Esophagus (tissue), 2 donors: ENCODE measurements around the gene ACBD3. TPM values are rescaled to one million over a fixed set of nuclear protein-coding genes. Genes with fewer than 3 reads are reported as not detected.

ENCODE experiments used
- H3K27ac ChIP-seq, 2 donors: one replicate each; pipeline ENCODE4 v1.5.1; 2013; ENCODE audit warnings: low read depth in 2 of 2, mild to moderate bottlenecking in 2 of 2, inconsistent platforms in 1 of 2, low read length in 1 of 2, moderate library complexity in 1 of 2
- H3K27me3 ChIP-seq, 2 donors: one replicate each; pipeline ENCODE4 v1.6.1; 2013; ENCODE audit warnings: low read length in 2 of 2, control low read depth in 1 of 2, mild to moderate bottlenecking in 1 of 2; ENCODE audit not compliant: insufficient read depth in 2 of 2, control insufficient read depth in 1 of 2
- H3K36me3 ChIP-seq, 2 donors: one replicate each; pipeline ENCODE4 v1.6.1; 2013; ENCODE audit warnings: low read length in 1 of 2; ENCODE audit not compliant: control insufficient read depth in 2 of 2, insufficient read depth in 2 of 2
- H3K4me1 ChIP-seq, 2 donors: one replicate each; pipeline ENCODE4 v1.6.1; 2013; ENCODE audit warnings: low read length in 1 of 2; ENCODE audit not compliant: control insufficient read depth in 2 of 2, insufficient read depth in 2 of 2
- H3K4me3 ChIP-seq, 2 donors: one replicate each; pipeline ENCODE4 v1.5.1; 2013; ENCODE audit warnings: low read length in 2 of 2, mild to moderate bottlenecking in 2 of 2, low read depth in 1 of 2, moderate library complexity in 1 of 2
- H3K9me3 ChIP-seq, 2 donors: one replicate each; pipeline ENCODE4 v1.6.1; 2013; ENCODE audit warnings: mild to moderate bottlenecking in 2 of 2, low read depth in 1 of 2, low read length in 1 of 2, moderate library complexity in 1 of 2; ENCODE audit not compliant: control insufficient read depth in 2 of 2, insufficient read depth in 1 of 2
- WGBS, 2 donors: extraction: QIAGEN DNeasy Blood & Tissue Kit; methylation state at CpG; one replicate each; pipeline ENCODE4 v1.1.7; 2013; 5-methylcytosine and 5-hydroxymethylcytosine counted together
- polyA plus RNA-seq, 2 donors: library from polyadenylated mRNA; stranded (reverse); fragments of 200-250 nt; gene quantifications; one replicate each; pipeline ENCODE4 v1.2.3, GENCODE V29; 2013
- donor health status: healthy with polysubstance abuse.
- donor health status: Bipolar disorder and iron deficiency.

Gene ACBD3
- 10 to 100 TPM in 1 of 2 donors, 1 to 10 TPM in 1; 9.5 to 20.9 TPM for polyA plus RNA-seq

DNA sequence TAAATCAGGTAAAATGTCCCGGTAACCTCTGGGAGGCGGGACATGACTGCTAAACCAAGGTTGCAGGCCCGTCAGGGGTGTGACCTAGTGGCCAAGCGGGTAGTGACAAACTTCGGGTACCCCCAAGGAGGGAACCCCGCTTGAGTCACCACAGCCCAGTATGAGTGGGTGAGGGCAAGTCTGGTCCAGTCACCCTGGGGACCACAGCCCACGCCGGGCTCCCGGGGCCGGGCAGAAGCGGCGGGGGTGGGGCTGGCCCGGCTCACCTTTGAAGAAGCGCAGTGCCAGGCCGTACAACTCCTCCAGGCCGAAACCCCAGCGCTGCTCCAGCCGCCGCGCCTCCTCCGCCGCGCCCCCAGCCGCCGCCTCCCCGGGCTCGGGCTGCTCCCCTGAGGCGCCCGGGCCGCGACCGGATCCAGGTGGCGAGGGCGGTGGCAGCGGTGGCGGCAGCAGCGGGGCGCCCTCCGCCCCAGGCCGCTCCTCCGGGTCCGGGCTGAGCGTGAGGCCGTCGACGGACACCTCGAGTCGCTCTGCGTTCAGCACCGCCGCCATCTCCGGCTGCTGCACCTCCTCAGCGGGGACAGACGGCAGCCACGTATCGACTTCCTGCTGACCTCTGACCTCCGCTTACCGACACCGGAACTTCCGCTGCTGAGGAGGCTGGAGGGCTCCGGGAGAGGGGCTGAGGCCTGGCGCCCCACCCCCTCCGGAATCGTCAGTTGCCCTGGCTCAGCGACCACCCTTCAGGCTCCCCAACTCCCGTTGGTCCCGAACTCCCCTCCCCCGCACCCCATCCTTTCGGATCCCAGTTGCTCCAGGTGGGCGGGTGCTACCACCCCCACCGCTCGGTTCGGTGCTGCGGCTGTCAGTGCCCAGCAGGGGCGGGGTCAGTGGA lies at the start of gene ACBD3:
Gene ACBD3 (minus strand): TSS at position 618 of the 895 bp plus-strand sequence. CDS start 66 bp downstream, at position 552.
- H3K9me3 ChIP-seq = no peaks in the 10 kb centered on the region
- H3K4me3 ChIP-seq = peak within 1 kb of the TSS; percentile 76 to 87
- no peaks in the 10 kb centered on the region for H3K27me3 ChIP-seq
- WGBS, 2 donors = 0 to 1% methylated on average over 63 to 75 of the region's 75 CpGs
- H3K4me1 ChIP-seq = no peaks in the 10 kb centered on the region
- H3K27ac ChIP-seq = peak within 1 kb of the TSS; percentile 94 to 95
- H3K36me3 ChIP-seq = no peaks in the 10 kb centered on the region

DNA sequence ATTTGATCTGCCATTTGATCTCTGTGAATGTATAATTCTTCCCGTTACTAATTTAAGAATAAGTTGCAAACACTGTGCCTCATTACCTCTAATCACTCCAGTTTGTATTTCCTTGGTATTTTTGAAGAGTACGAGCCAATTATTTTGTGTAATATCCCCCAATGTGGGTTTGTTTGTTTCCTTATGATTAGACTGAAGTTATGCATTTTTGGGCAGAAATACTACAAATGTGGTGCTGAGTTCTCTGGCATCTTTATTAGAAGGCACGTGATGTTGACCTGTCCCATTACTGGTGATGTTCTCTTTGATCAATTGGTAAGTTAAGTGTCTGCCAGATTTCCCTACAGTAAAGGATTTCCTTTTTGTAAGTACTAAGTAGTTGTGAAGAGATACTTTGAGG lies 47.3 kb upstream of the ACBD3 start:
- no peak overlapping the region for H3K4me3 ChIP-seq
- no peaks in the 10 kb centered on the region for H3K4me1 ChIP-seq
- peaks cover 0 to 3% of the 10 kb centered on the region in 2 donors for H3K36me3 ChIP-seq
- no peak overlapping the region for H3K27ac ChIP-seq
- no peaks in the 10 kb centered on the region for H3K9me3 ChIP-seq
- H3K27me3 ChIP-seq = no peaks in the 10 kb centered on the region
- 89 to 98% methylated on average over 3 of the region's 3 CpGs for WGBS, 2 donors

DNA sequence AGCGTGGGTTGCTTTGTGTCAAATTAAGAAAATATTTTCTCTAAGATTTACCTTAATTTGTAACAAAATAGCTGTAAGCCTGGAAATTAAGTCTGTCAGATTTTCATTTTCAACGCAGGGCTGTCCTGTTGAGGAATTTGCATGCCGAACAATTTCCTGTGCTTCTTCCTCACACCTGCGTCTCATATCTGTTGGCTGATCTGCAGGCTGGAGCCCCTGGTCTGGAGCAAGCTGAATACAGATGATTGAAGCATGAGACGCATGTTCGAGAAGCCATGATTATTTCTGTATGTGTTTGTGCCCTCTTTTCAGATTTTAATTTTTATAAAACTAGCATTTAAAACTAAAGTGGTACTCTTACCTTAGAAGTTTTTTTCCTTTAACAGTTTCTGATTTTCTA lies 46.8 kb upstream of the ACBD3 start:
- Histone ChIP-seq H3K27ac (no peak overlapping the region), H3K36me3 (peaks cover 0 to 3% of the 10 kb centered on the region in 2 donors), H3K27me3 (no peaks in the 10 kb centered on the region), H3K9me3 (no peaks in the 10 kb centered on the region), H3K4me1 (no peaks in the 10 kb centered on the region), H3K4me3 (no peak overlapping the region)
- WGBS, 2 donors = 89 to 90% methylated on average over 6 of the region's 6 CpGs

DNA sequence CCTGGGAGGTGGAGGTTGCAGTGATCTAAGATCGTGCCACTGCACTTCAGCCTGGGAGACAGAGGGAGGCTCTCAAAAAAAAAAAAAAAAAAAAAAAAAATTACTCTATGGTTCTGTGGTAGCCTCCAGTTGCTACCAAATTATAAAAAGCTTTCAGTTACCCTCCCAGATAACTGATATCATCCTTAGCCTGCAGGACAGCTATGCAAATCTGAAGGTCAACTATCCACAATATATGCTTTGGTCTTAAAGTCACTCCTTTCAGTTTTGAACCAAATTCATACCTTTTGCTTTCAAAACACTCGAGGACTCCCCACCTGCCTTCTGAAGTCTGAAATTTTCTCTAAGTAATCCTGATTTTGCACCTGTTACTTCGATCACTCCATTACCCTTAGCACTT lies 40.1 kb upstream of the ACBD3 start:
- WGBS, 2 donors = 93 to 94% methylated on average over 3 of the region's 3 CpGs
- no peak overlapping the region for H3K27ac ChIP-seq
- peaks cover 3 to 8% of the 10 kb centered on the region in 2 donors for H3K4me1 ChIP-seq
- peaks cover 0 to 3% of the 10 kb centered on the region in 2 donors for H3K27me3 ChIP-seq
- H3K9me3 ChIP-seq = no peaks in the 10 kb centered on the region
- no peak overlapping the region for H3K4me3 ChIP-seq
- H3K36me3 ChIP-seq = peaks cover 0 to 3% of the 10 kb centered on the region in 2 donors

DNA sequence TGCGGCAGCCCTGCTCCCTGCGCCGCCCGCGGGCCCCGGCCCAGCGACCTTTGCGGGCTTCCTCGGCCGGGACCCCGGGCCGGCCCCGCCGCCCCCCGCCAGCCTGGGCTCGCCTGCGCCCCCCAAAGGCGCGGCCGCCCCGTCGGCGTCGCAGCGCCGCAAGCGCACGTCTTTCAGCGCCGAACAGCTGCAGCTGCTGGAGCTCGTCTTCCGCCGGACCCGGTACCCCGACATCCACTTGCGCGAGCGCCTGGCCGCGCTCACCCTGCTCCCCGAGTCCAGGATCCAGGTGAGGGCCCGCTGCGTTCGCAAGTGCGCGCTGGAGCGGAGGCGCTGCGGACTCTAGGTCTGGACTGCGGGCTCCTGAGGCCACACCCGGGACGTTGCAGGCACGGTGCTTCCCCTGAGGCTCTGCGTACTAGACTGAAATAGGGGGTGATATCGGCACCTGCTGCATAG lies 37.3 kb upstream of the ACBD3 start:
- Histone ChIP-seq H3K36me3 (no peaks in the 10 kb centered on the region), H3K27me3 (peaks cover 0 to 3% of the 10 kb centered on the region in 2 donors), H3K4me1 (peaks cover 3 to 8% of the 10 kb centered on the region in 2 donors), H3K9me3 (no peaks in the 10 kb centered on the region), H3K27ac (no peak overlapping the region), H3K4me3 (peak overlapping the region; percentile 45 to 52)
- WGBS, 2 donors = 1 to 2% methylated on average over 48 to 55 of the region's 55 CpGs

DNA sequence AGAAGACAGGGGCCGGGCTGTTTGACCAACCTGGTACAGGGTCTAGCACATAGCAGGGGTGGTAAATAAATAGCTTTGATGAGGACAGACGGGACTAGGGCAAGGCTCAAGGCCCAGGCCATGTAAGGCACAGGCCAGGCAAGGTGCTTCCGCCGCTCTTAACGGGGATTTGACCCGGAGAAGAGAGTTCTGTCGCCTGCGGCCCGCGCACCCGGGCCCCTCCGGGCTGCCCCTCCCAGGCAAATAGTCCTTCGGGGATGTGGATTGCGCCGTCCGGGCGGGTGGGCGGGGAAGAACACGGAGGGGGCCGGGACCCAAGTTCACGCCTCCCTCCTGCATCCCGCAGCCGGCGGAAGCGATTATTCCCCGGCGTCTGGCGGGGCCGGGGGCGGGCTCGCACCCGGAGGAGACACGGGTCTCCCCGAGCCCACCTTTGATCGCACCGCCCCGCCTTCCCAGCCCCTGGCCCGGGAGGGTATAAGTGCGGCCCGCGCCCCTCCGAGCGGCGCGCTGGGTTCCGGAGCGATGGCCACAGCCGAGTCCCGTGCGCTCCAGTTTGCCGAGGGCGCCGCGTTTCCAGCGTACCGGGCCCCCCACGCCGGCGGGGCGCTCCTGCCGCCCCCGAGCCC lies 36.7 kb upstream of the ACBD3 start, which contains the start of gene MIXL1:
Gene MIXL1 (plus strand): TSS at position 508 of the 629 bp plus-strand sequence. CDS start 18 bp downstream, at position 526.
- peaks cover 0 to 3% of the 10 kb centered on the region in 2 donors for H3K27me3 ChIP-seq
- WGBS, 2 donors = 6 to 13% methylated on average over 32 to 62 of the region's 62 CpGs
- peaks cover 3 to 8% of the 10 kb centered on the region in 2 donors for H3K4me1 ChIP-seq
- no peaks in the 10 kb centered on the region for H3K9me3 ChIP-seq
- no peak within 1 kb of the TSS for H3K27ac ChIP-seq
- H3K4me3 ChIP-seq = peak within 1 kb of the TSS; percentile 45 to 52
- H3K36me3 ChIP-seq = no peaks in the 10 kb centered on the region

DNA sequence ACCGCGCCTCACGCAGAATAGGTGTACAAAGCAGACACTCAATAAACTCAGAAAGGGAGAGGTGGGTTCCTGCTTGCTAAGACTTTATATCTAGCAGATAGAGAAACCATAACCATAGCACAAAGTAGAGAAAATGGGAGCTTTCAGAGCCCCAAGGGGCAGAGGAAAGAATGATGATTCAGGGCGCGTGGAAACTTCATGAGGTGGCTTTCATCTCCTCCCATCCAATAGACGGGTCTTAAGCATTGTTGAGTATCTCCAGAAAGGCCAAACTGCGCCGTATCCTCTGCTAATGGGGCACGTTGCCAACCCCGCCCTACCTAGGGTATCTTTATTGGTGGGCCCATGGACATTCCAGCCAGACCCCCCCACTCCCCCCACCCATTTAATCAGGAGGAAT lies 36.1 kb upstream of the ACBD3 start:
- H3K4me3 ChIP-seq = no peak overlapping the region
- 92 to 93% methylated on average over 10 of the region's 10 CpGs for WGBS, 2 donors
- H3K27ac ChIP-seq = no peak overlapping the region
- H3K36me3 ChIP-seq = no peaks in the 10 kb centered on the region
- peaks cover 3 to 8% of the 10 kb centered on the region in 2 donors for H3K4me1 ChIP-seq
- peaks cover 0 to 3% of the 10 kb centered on the region in 2 donors for H3K27me3 ChIP-seq
- H3K9me3 ChIP-seq = no peaks in the 10 kb centered on the region

DNA sequence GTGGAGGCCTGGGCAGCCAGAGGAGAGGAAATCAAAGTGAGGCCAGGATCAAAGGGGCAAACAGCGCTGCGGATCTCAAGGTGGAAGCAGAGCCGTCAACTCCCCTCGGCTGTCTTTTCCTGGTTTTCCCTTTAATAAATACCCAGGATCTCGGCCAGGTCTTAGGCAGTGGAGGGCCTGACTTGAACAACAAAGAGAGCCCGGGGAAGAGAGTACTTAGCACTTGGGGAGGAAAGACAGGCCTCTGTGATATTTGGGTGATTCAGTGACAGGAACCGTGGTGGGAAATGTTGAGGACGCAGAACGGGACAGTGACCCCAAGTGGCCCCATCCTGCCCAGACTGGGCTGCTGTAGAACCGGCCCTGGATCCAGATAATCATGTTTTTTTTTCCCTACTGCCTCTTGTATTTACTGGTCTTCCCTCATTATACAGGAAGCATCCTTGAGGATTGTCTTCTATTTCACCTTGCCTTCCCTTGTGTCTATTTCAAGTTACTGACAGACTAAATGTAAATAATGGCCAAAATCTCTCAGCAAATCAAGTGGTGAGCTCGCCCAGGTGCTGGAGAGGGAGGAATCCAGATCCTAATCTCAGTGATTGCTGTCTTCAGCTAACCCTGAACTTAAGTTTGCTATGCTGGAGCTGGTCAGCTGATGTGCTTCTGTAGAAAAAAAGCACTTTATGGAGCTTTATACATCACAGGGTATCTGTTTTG lies 34.1 kb upstream of the ACBD3 start:
- no peaks in the 10 kb centered on the region for H3K9me3 ChIP-seq
- H3K27ac ChIP-seq = no peak overlapping the region
- H3K36me3 ChIP-seq = no peaks in the 10 kb centered on the region
- peaks cover 0 to 3% of the 10 kb centered on the region in 2 donors for H3K27me3 ChIP-seq
- no peak overlapping the region for H3K4me3 ChIP-seq
- H3K4me1 ChIP-seq = peaks cover 3 to 8% of the 10 kb centered on the region in 2 donors
- WGBS, 2 donors = 58 to 63% methylated on average over 11 of the region's 11 CpGs

DNA sequence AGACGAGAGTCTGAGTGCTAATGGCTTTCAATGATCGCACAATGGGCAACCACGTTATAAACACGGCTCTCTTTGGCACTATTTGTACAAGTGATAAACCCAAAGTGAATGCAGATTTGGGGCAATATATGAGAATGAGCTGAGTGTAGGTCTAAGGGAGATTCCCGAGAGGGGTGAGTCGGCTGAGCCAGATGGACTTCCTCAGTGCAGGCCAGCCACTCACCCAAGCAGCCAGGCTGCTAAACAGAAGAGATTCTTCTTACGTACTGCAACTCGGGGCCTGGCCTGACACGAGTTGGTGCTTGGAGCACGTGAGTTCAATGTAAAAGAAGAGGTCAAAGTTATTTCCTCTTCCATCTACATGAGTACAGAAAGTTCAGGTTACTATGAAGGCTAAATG lies 30.7 kb upstream of the ACBD3 start:
- Histone ChIP-seq H3K36me3 (no peaks in the 10 kb centered on the region), H3K4me3 (no peak overlapping the region), H3K9me3 (no peaks in the 10 kb centered on the region), H3K4me1 (peaks cover 0 to 2% of the 10 kb centered on the region in 2 donors), H3K27ac (no peak overlapping the region), H3K27me3 (no peaks in the 10 kb centered on the region)
- 71 to 79% methylated on average over 10 of the region's 10 CpGs for WGBS, 2 donors
